GM23248 (cell line): ENCODE data around the gene DOCK9. TPM values are rescaled to one million over a fixed set of nuclear protein-coding genes. Genes with fewer than 3 reads are reported as not detected.

Experiments
- DNase-seq: peaks from one replicate; pipeline ENCODE4 v3.0.0-alpha.2; 2015
- H2AFZ ChIP-seq: fragments of 200-600 bp; sonication (generic); 2 replicates; pipeline ENCODE4 v1.6.1; 2016; ENCODE audit warnings: antibody characterized with exemption
- H3F3A ChIP-seq: fragments of 200-600 bp; sonication (generic); 2 replicates; pipeline ENCODE4 v1.6.1; 2016; ENCODE audit warnings: mild to moderate bottlenecking, antibody characterized with exemption, mixed run types; ENCODE audit not compliant: insufficient read depth
- H3K27ac ChIP-seq: fragments of 200-600 bp; sonication (generic); 2 replicates; pipeline ENCODE4 v1.5.1; 2016; ENCODE audit warnings: mild to moderate bottlenecking
- H3K27me3 ChIP-seq: fragments of 200-600 bp; sonication (generic); replicated peaks from 2 replicates; pipeline ENCODE4 v1.6.1; 2016; ENCODE audit warnings: mild to moderate bottlenecking; ENCODE audit not compliant: insufficient read depth
- H3K36me3 ChIP-seq: fragments of 200-600 bp; sonication (generic); 2 replicates; pipeline ENCODE4 v1.6.1; 2016; ENCODE audit warnings: low read depth, mild to moderate bottlenecking
- H3K4me1 ChIP-seq: fragments of 200-600 bp; sonication (generic); 2 replicates; pipeline ENCODE4 v1.6.1; 2016; ENCODE audit warnings: mild to moderate bottlenecking; ENCODE audit not compliant: insufficient read depth
- H3K4me2 ChIP-seq: fragments of 200-600 bp; sonication (generic); one replicate; pipeline ENCODE4 v1.6.1; 2016; ENCODE audit warnings: mild to moderate bottlenecking; ENCODE audit not compliant: unreplicated experiment
- H3K4me3 ChIP-seq: fragments of 200-600 bp; sonication (generic); 2 replicates; pipeline ENCODE4 v1.5.1; 2016; ENCODE audit warnings: mild to moderate bottlenecking
- H3K79me2 ChIP-seq: fragments of 200-600 bp; sonication (generic); 2 replicates; pipeline ENCODE4 v1.6.1; 2016; ENCODE audit warnings: mild to moderate bottlenecking; ENCODE audit not compliant: insufficient read depth
- H3K9ac ChIP-seq: fragments of 200-600 bp; sonication (generic); 2 replicates; pipeline ENCODE4 v1.6.1; 2016; ENCODE audit warnings: mild to moderate bottlenecking
- H3K9me2 ChIP-seq: fragments of 200-600 bp; sonication (generic); 2 replicates; pipeline ENCODE4 v1.6.1; 2016; ENCODE audit warnings: mixed run types, mild to moderate bottlenecking, moderate library complexity; ENCODE audit not compliant: insufficient read depth
- H3K9me3 ChIP-seq: fragments of 200-600 bp; sonication (generic); one replicate; pipeline ENCODE4 v1.6.1; 2017; ENCODE audit warnings: low read depth
- H4K20me1 ChIP-seq: fragments of 200-600 bp; sonication (generic); 2 replicates; pipeline ENCODE4 v1.6.0; 2016; ENCODE audit not compliant: insufficient read depth
- EZH2 ChIP-seq: fragments of 200-600 bp; sonication (generic); IDR thresholded peaks from 2 replicates; pipeline ENCODE4 v1.6.1; 2018; ENCODE audit warnings: antibody characterized with exemption, mild to moderate bottlenecking; ENCODE audit not compliant: insufficient read depth, poor library complexity, severe bottlenecking
- EZH2phosphoT487 ChIP-seq: fragments of 200-600 bp; sonication (generic); IDR thresholded peaks from 2 replicates; pipeline ENCODE4 v1.6.1; 2018; ENCODE audit warnings: antibody characterized with exemption, moderate library complexity, mild to moderate bottlenecking, low read depth; ENCODE audit not compliant: insufficient read depth
- WGBS, 2 experiments: methylation state at CpG; one replicate each; pipeline ENCODE4 v1.1.6; 2015 to 2017; ENCODE audit warnings: low lambda C conversion rate in 2 of 2, low coverage in 1 of 2; ENCODE audit errors: missing lambda C conversion rate in 2 of 2; 5-methylcytosine and 5-hydroxymethylcytosine counted together
- in situ Hi-C: fragments of 300-500 bp; cut with MboI; formaldehyde crosslinking; loops from 2 replicates; pipeline ENCODE4 v1.15.0; 2020
- polyA plus RNA-seq: library from polyadenylated mRNA; unstranded; fragments of >200 nt; fragmentation: Nextera tagmentation; extraction: Ambion mirVana; gene quantifications from 2 replicates; pipeline ENCODE4 v1.2.1, GENCODE V29; 2016
- total RNA-seq: library from RNA; depleted of rRNA; stranded (reverse); fragments of >200 nt; shearing (Covaris generic); gene quantifications from 2 replicates; pipeline ENCODE4 v1.2.3, GENCODE V29; 2014

The DOCK9 gene
- total and polyA plus RNA-seq, 2 experiments from 2014 or later = 3.2 to 21.2 TPM

DNA sequence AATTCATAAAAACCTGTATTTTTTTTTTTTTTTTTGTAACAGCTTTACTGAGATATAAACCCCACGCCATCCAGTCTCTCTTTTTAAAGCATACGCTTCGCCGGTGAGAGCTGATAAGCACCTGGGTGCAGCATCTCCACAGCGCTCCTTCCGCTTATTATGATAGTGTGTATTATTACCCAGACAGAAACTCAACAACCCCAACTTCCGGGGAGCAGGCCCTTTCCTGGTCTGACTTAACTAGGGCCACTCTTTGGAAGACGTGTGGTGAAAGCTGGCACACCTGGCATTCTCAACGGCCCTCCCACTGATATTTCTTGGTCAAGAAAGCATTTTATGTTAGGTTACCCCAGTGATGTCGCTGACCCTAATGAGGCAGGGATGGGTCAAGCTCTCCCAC is 173.9 kb downstream of the DOCK9 start:
- TF ChIP-seq EZH2 = no peak
- no peak for TF ChIP-seq EZH2phosphoT487
- H3K36me3 ChIP-seq = no peaks in the 10 kb centered on the region; the same call in 1 of the 2 replicates

DNA sequence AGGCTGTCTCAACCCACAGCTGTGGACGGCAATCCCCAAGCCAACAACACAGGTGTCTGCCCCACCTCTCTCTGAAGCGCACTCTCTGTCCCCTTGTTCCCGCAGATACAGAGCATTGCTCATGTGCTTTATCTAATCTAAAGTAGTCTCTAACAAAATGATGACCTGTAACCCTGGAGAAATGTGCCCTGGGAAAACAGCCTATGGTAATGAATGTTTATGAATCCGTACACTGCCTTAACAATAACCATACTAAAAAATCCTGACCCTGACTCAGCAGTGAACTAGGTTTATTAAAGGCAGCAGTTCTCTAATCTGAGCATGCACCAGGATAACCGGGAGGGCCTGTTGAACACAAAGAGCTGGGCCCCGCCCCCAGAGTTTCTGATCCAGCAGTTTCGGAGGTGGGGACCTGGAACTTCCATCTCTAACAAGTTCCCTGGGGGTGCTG is 174.7 kb downstream of the DOCK9 start:
- Histone ChIP-seq H3K4me2 (no peak overlapping the region), H3K36me3 (no peaks in the 10 kb centered on the region; the same call in 1 of the 2 replicates), H3K27ac (no peak overlapping the region), H3K9ac (no peak overlapping the region), H3K4me3 (no peak overlapping the region), H3K79me2 (no peaks in the 10 kb centered on the region), H3K4me1 (peaks cover 15% of the 10 kb centered on the region), H3K9me2 (no peaks in the 10 kb centered on the region), H3F3A (peaks cover 16% of the 10 kb centered on the region), H4K20me1 (no peaks in the 10 kb centered on the region), H3K27me3 (no peaks in the 10 kb centered on the region), H2AFZ (no peak overlapping the region), H3K9me3 (no peaks in the 10 kb centered on the region)
- TF ChIP-seq EZH2 = no peak
- TF ChIP-seq EZH2phosphoT487 = no peak
- 91 to 93% methylated on average over 7 of the region's 7 CpGs for WGBS, 2 experiments
- no peak for DNase-seq
- in situ Hi-C loops = no loop called here

More for the DNA sequence above, 173.9 kb downstream of the DOCK9 start:
- no peaks in the 10 kb centered on the region for H3K27me3 ChIP-seq
- no peaks in the 10 kb centered on the region for H3K79me2 ChIP-seq
- H3K27ac ChIP-seq = no peak overlapping the region
- H3K4me2 ChIP-seq = no peak overlapping the region
- H3K4me3 ChIP-seq = no peak overlapping the region
- H3K9me2 ChIP-seq = no peaks in the 10 kb centered on the region
- H4K20me1 ChIP-seq = no peaks in the 10 kb centered on the region
- H2AFZ ChIP-seq = no peak overlapping the region
- peaks cover 8% of the 10 kb centered on the region for H3K4me1 ChIP-seq
- no peak overlapping the region for H3K9ac ChIP-seq
- peaks cover 8% of the 10 kb centered on the region; the same call in 1 of the 2 replicates for H3F3A ChIP-seq
- DNase-seq = no peak
- in situ Hi-C loops = no loop called here
- no peaks in the 10 kb centered on the region for H3K9me3 ChIP-seq
- 93 to 96% methylated on average over 10 of the region's 10 CpGs for WGBS, 2 experiments

DNA sequence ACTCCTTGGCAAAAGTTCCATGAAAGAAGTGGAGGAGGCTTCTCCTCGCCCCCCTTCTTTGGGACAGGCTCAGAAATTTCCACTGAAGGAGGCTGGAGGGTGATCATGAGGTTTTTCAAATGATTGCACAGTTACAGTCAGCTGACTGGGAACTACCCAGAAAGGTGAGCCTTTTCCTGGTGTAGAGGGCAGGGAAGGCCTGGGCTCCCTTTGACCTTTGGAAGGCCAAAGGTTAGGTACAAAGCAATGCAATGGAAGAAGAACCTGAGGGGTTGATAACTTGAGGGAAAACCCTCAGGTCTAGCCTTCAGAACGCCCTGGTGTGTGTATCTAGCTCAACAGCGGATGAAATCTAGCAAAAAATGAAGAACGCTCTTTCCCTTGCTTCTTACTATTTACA is 175.3 kb downstream of the DOCK9 start:
- no peaks in the 10 kb centered on the region for H3K27me3 ChIP-seq
- WGBS, 2 experiments = 95 to 100% methylated on average over 4 of the region's 4 CpGs
- H3K4me2 ChIP-seq = no peak overlapping the region
- no peaks in the 10 kb centered on the region for H3K79me2 ChIP-seq
- H3K36me3 ChIP-seq = no peaks in the 10 kb centered on the region; the same call in 1 of the 2 replicates
- H3K4me3 ChIP-seq = no peak overlapping the region
- no peak overlapping the region for H2AFZ ChIP-seq
- no peak overlapping the region for H3K27ac ChIP-seq
- H3K9ac ChIP-seq = no peak overlapping the region
- H4K20me1 ChIP-seq = no peaks in the 10 kb centered on the region
- DNase-seq = no peak
- H3F3A ChIP-seq = peaks cover 21% of the 10 kb centered on the region
- H3K9me3 ChIP-seq = no peaks in the 10 kb centered on the region
- no peaks in the 10 kb centered on the region for H3K9me2 ChIP-seq
- TF ChIP-seq EZH2 (no peak), EZH2phosphoT487 (no peak)
- H3K4me1 ChIP-seq = peaks cover 17% of the 10 kb centered on the region
- in situ Hi-C loops = no loop called here

DNA sequence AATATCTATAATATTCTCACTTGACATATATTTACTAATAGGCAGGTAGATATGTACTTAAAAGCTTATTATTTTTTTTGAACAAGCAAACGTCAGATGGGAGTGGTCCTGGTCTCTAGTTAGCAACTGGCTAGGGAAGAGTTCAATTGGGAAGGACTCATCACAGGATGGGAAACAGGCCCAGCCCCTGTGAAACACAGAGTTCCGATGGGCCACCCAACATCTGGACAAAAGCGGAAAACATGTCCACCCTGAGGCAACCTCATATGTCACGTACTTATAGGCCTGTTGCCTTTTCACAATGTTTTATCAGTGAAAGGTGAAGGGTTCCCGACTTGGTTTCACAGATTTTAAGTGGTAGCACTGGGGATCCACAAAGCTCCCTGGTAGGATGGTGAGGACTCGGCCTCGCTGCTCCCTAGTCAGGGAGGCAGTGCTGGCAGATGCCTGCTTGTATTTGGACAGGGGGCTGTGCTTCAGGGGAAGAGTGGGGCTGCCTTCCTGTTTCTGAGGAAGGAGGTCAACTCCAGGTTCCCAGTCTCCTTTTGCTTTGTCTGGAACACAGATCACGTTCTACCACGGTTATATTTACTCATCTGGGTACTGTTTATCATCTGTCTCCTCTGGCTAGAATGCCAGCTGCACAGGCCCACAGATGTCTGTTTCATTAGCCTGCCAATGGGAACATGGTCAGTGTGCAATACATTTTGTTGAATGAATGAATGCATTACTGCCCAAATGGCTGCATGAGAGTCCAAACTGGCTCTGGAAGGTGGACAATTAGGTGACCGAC is 176.0 kb downstream of the DOCK9 start:
- H3K9ac ChIP-seq = no peak overlapping the region
- H3K4me3 ChIP-seq = no peak overlapping the region
- no peak overlapping the region for H3K27ac ChIP-seq
- no peaks in the 10 kb centered on the region for H3K36me3 ChIP-seq
- no peaks in the 10 kb centered on the region for H4K20me1 ChIP-seq
- no peaks in the 10 kb centered on the region for H3K79me2 ChIP-seq
- no peak overlapping the region for H2AFZ ChIP-seq
- no peaks in the 10 kb centered on the region for H3K9me3 ChIP-seq
- peaks cover 17% of the 10 kb centered on the region for H3K4me1 ChIP-seq
- TF ChIP-seq EZH2phosphoT487 (no peak), EZH2 (no peak)
- no peaks in the 10 kb centered on the region for H3K27me3 ChIP-seq
- 75 to 78% methylated on average over 10 of the region's 10 CpGs for WGBS, 2 experiments
- no peak overlapping the region for H3K4me2 ChIP-seq
- peaks cover 21% of the 10 kb centered on the region for H3F3A ChIP-seq
- DNase-seq = no peak
- in situ Hi-C loops = no loop called here
- no peaks in the 10 kb centered on the region for H3K9me2 ChIP-seq
